ENCODE measurements around the gene SLC6A11.

SLC6A11 gene

DNA sequence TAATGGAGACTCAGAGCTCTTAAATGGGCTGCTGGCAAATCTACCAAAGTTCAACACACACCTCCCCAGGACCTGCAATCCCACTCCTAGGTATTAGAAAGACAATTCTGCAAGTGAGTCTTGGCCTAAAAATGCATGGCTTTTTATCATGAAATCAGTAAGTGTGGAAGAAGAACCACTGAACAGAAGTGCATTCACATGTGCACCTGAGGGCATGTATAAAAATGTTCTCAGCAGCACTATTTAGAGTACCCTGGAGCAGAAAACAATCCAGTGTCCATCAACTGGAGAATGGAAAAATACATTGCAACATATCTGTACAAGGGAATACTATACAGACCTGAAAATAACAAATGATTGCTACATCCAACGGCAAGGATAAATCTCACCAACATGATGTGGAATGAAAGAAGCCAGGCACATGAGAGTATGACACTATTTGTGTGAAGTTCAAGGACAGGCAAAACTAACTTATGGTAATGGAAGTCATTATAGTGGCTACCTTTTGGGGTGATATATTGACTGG lies 168.4 kb downstream of the SLC6A11 start:
- DNase-seq = no peak

DNA sequence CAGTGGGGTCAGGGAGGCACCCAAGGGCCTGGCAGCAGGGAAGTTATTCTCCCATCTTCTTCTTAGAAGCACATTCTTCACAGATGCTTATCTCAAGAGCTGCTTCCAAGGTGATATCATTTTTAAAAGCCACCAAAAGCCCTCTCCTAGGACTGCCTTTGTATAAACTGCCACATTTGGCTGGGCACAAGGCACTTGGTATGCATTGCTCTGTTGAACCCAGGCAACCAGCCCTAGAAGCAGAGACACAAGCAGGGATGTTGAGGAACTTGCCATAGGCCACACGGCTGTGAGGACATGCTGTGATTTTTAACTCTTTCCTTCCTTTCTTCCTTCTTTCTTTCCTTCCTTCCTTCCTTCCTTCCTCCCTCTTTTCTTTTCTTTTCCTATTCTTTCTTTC lies 169.2 kb downstream of the SLC6A11 start:
- DNase-seq = no peak

DNA sequence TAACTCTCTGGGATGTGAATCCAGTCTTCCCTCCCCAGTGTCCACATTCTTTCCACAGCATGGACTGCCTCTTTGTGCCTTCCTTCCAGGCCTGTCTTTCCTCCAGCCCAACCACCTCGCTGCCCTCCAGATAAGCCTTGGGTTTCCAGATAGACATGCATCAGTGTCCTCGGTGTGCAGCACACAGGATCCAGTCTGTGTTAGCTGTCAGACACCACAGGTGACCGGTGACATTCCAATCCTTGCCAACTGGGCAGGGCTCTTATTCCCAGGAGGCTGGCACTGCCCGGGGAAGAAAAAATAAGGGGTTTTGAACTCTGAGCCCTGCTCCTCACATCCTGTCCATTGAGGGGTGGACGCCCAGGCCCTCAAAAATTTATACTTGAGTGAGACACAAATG lies 170.6 kb downstream of the SLC6A11 start:
- DNase-seq = no peak

DNA sequence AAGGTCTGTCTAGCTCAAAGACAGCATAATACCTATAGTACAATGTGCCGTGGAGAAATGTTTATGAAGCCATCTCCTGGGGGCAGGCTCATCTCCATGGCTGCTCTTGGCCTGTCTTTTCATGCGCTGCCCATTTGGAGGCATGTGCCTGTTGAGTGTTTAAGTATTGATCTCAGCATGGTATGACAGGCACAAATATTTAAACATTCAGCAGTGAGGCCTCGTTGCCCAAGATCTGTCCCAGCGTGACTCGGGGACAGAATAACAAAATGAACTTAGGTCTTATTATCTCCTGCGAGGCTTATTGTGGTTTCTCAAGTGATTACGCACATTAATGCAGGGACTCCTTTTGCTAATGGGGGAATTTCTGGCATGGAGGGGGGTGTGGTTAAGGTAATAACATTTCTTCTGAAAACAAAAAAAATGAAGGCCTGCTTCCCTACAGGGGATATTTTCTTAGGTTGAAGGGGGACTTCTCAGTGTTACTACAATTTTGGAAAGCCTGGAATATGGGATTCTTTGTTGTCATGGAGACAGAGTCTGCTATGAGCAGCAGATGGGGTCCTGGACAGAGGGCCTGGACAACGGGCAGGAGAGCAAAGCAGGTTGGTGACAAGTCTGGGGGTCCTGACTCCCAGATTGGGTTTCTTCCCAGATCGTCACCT lies 172.1 kb downstream of the SLC6A11 start:
- DNase-seq = no peak

DNA sequence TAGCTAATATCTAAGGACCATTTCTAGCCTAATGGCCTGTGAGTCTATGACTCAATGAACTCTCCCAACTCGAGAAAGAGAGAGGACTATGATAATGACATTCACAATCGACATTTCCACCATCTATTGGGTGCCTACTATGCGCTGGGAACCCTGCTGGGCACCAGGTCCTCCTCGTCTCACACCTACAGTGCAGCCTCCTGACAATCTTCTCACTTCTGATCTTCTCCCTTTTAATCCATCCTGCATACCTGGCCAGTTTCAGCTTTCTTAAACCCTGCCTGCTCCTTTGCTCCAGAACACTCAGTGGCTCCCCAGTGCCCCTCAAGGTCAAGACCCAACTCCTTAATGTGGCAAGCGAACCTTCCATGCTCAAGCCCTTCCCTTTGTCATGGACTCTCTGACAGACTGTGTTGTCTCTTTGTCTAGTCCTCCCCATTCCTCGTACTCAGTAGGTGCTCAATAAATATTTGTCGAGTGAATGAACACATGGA lies 173.0 kb downstream of the SLC6A11 start:
- no peak for DNase-seq
